Liver (tissue), 9 donors: ENCODE measurements around the gene CCND1. TPM values are rescaled to one million over a fixed set of nuclear protein-coding genes. Genes with fewer than 3 reads are reported as not detected.

Source experiments
- DNase-seq: peaks from one replicate; pipeline ENCODE4 v3.0.0-alpha.2; 2017; ENCODE audit warnings: low spot score
- H3K27ac ChIP-seq, 2 donors: one replicate each; pipeline ENCODE4 v1.7.0; 2013; ENCODE audit warnings: inconsistent platforms in 2 of 2, low read length in 2 of 2, control low read depth in 1 of 2, low read depth in 1 of 2, mild to moderate bottlenecking in 1 of 2
- H3K27me3 ChIP-seq, 4 donors: one replicate each; pipeline versions ENCODE4 v1.6.1 to v1.7.0; 2013; ENCODE audit warnings: low read length in 3 of 4, inconsistent platforms in 1 of 4, mild to moderate bottlenecking in 1 of 4, moderate library complexity in 1 of 4; ENCODE audit not compliant: control insufficient read depth in 4 of 4, insufficient read depth in 4 of 4
- H3K36me3 ChIP-seq, 4 donors: one replicate each; pipeline versions ENCODE4 v1.6.1 to v1.7.0; 2013; ENCODE audit warnings: low read length in 3 of 4, mild to moderate bottlenecking in 3 of 4, low read depth in 1 of 4, moderate library complexity in 1 of 4; ENCODE audit not compliant: control insufficient read depth in 4 of 4, insufficient read depth in 3 of 4
- H3K4me1 ChIP-seq, 4 donors: one replicate each; pipeline versions ENCODE4 v1.6.1 to v1.7.0; 2013; ENCODE audit warnings: low read length in 3 of 4, mild to moderate bottlenecking in 3 of 4, moderate library complexity in 1 of 4; ENCODE audit not compliant: control insufficient read depth in 4 of 4, insufficient read depth in 4 of 4
- H3K4me3 ChIP-seq, 3 donors: one replicate each; pipeline versions ENCODE4 v1.6.1 to v1.7.0; 2013; ENCODE audit warnings: low read length in 3 of 3, control low read depth in 1 of 3, low read depth in 1 of 3, mild to moderate bottlenecking in 1 of 3
- H3K9ac ChIP-seq, 2 donors: one replicate each; pipeline ENCODE4 v1.7.0; 2013; ENCODE audit warnings: low read length in 2 of 2, mild to moderate bottlenecking in 2 of 2, moderate library complexity in 2 of 2, control low read depth in 1 of 2, low read depth in 1 of 2
- H3K9me3 ChIP-seq, 4 donors: one replicate each; pipeline versions ENCODE4 v1.6.1 to v1.7.0; 2013; ENCODE audit warnings: low read length in 3 of 4; ENCODE audit not compliant: control insufficient read depth in 4 of 4
- CTCF ChIP-seq: fragments of 150-350 bp; IDR thresholded peaks from 2 replicates; pipeline ENCODE4 v1.5.1; 2017; ENCODE audit warnings: improper control_type of control experiment, low read depth, low read length; ENCODE audit not compliant: missing input control
- FOXA1 ChIP-seq: IDR thresholded peaks from 2 replicates; pipeline ENCODE4 v1.6.1; 2016; ENCODE audit warnings: antibody characterized with exemption
- FOXA2 ChIP-seq: IDR thresholded peaks from 2 replicates; pipeline ENCODE4 v1.6.1; 2016; ENCODE audit warnings: antibody characterized with exemption
- HNF4A ChIP-seq, 2 donors: conservative IDR thresholded peaks; 2 replicates each; pipeline ENCODE4 v1.6.1; 2016; ENCODE audit warnings: antibody characterized with exemption in 2 of 2, mild to moderate bottlenecking in 2 of 2
- HNF4G ChIP-seq: IDR thresholded peaks from 2 replicates; pipeline ENCODE4 v1.6.1; 2016; ENCODE audit warnings: antibody characterized with exemption
- JUND ChIP-seq, 2 donors: IDR thresholded peaks; 2 replicates each; pipeline ENCODE4 v1.6.1; 2016; ENCODE audit warnings: antibody characterized with exemption in 2 of 2
- RAD21 ChIP-seq, 2 donors: IDR thresholded peaks; 2 replicates each; pipeline ENCODE4 v1.6.1; 2016; ENCODE audit warnings: antibody characterized with exemption in 2 of 2, mild to moderate bottlenecking in 2 of 2
- REST ChIP-seq: IDR thresholded peaks from 2 replicates; pipeline ENCODE4 v1.6.1; 2016; ENCODE audit warnings: antibody characterized with exemption, mild to moderate bottlenecking
- RXRA ChIP-seq, 2 donors: IDR thresholded peaks; 2 replicates each; pipeline ENCODE4 v1.6.1; 2017 to 2018; ENCODE audit warnings: antibody characterized with exemption in 2 of 2, mild to moderate bottlenecking in 1 of 2
- SP1 ChIP-seq: IDR thresholded peaks from 2 replicates; pipeline ENCODE4 v1.6.1; 2018; ENCODE audit warnings: antibody characterized with exemption, mild to moderate bottlenecking
- TAF1 ChIP-seq: conservative IDR thresholded peaks from 2 replicates; pipeline ENCODE4 v1.6.1; 2016; ENCODE audit warnings: antibody characterized with exemption, mild to moderate bottlenecking
- YY1 ChIP-seq: IDR thresholded peaks from 2 replicates; pipeline ENCODE4 v1.6.1; 2016; ENCODE audit warnings: antibody characterized with exemption, mild to moderate bottlenecking
- WGBS: extraction: QIAGEN DNeasy Blood & Tissue Kit; methylation state at CpG from one replicate; pipeline ENCODE4 v1.1.7; 2013; 5-methylcytosine and 5-hydroxymethylcytosine counted together
- polyA plus RNA-seq, 2 donors: library from polyadenylated mRNA; stranded (reverse) in 1 of 2; unstranded in 1 of 2; fragments of 200-250 nt in 1 of 2; fragments of >200 nt in 1 of 2; fragmentation: Nextera tagmentation in 1 of 2; extraction: Ambion mirVana in 1 of 2; gene quantifications; one replicate each; pipeline versions ENCODE4 v1.2.1 to v1.2.3, GENCODE V29; 2013 to 2015
- total RNA-seq, 2 donors: library from RNA; depleted of rRNA; stranded (reverse); fragments of >200 nt; gene quantifications; one replicate each; pipeline ENCODE4 v1.2.3, GENCODE V29; 2014
- TF ChIP-seq, protein P1 (sequence below): IDR thresholded peaks from 2 replicates; pipeline ENCODE4 v1.6.1; 2016; ENCODE audit warnings: antibody characterized with exemption
- TF ChIP-seq, protein P2 (sequence below): IDR thresholded peaks from 2 replicates; pipeline ENCODE4 v1.6.1; 2016; ENCODE audit warnings: antibody characterized with exemption
- TF ChIP-seq, protein P3 (sequence below): IDR thresholded peaks from 2 replicates; pipeline ENCODE4 v1.6.1; 2016; ENCODE audit warnings: antibody characterized with exemption
- donor health status: healthy.
- donor health status: healthy.
- donor health status: healthy.
- donor health status: healthy.
- donor health status: healthy.

CCND1 gene
- total and polyA plus RNA-seq, 4 donors = 28.9 to 100 (median 53.3) TPM

- H3K9me3 ChIP-seq = no peaks in the 10 kb centered on the region
- peaks cover 0 to 12% (median 5%) of the 10 kb centered on the region in 4 donors for H3K4me1 ChIP-seq
- no peak for DNase-seq
- no peak overlapping the region for H3K4me3 ChIP-seq
- no peak overlapping the region for H3K27ac ChIP-seq
- peaks cover 0 to 27% (median 6%) of the 10 kb centered on the region in 4 donors for H3K36me3 ChIP-seq
- WGBS = 71% methylated on average over 26 of the region's 26 CpGs
- no peaks in the 10 kb centered on the region for H3K27me3 ChIP-seq
- no peak overlapping the region for H3K9ac ChIP-seq
- TF ChIP-seq, protein P1, sequence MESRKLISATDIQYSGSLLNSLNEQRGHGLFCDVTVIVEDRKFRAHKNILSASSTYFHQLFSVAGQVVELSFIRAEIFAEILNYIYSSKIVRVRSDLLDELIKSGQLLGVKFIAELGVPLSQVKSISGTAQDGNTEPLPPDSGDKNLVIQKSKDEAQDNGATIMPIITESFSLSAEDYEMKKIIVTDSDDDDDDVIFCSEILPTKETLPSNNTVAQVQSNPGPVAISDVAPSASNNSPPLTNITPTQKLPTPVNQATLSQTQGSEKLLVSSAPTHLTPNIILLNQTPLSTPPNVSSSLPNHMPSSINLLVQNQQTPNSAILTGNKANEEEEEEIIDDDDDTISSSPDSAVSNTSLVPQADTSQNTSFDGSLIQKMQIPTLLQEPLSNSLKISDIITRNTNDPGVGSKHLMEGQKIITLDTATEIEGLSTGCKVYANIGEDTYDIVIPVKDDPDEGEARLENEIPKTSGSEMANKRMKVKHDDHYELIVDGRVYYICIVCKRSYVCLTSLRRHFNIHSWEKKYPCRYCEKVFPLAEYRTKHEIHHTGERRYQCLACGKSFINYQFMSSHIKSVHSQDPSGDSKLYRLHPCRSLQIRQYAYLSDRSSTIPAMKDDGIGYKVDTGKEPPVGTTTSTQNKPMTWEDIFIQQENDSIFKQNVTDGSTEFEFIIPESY = no peak
- TF ChIP-seq YY1 (no peak), HNF4A (conservative IDR thresholded peaks at IDR 0.05) (no peak), FOXA1 (no peak), TAF1 (no peak), HNF4G (no peak), SP1 (no peak)
- TF ChIP-seq, protein P2, sequence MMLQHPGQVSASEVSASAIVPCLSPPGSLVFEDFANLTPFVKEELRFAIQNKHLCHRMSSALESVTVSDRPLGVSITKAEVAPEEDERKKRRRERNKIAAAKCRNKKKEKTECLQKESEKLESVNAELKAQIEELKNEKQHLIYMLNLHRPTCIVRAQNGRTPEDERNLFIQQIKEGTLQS = no peak
These were observed 27.0 kb downstream of the CCND1 start for GRCh38 chr11:69667619-69668604.

DNA sequence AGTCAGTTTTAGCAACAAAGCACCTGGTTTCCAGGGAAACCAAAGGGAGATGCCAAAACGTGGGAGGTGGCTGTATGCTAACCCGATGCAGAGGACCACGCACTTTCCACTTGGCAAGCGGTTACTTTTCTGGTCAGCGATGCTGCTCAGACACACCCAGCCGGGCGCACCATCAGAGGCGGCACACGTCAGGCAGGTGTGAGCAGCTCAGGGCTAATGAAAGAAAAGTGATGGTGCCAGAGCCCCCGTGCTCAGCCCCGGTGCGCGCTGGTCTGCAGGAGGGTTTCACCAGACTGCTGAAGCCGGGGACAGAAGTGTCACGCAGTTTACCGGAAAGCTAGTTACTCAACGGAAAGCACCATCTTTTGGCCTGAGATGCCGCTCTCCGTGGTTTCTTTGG lies 28.5 kb downstream of the CCND1 start:
- TF ChIP-seq RXRA (IDR thresholded peaks at IDR 0.05) = no peak
- TF ChIP-seq FOXA2 = no peak
- no peak for TF ChIP-seq JUND (IDR thresholded peaks at IDR 0.05)
- TF ChIP-seq YY1 = no peak
- TF ChIP-seq SP1 = no peak
- TF ChIP-seq, protein P3, sequence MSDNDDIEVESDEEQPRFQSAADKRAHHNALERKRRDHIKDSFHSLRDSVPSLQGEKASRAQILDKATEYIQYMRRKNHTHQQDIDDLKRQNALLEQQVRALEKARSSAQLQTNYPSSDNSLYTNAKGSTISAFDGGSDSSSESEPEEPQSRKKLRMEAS = no peak
- no peak for TF ChIP-seq CTCF
- no peak for TF ChIP-seq TAF1
- no peak for TF ChIP-seq REST
- TF ChIP-seq RAD21 (IDR thresholded peaks at IDR 0.05) = no peak
- TF ChIP-seq, protein P2 = no peak
- TF ChIP-seq HNF4G = no peak
- 92% methylated on average over 19 of the region's 19 CpGs for WGBS
- no peak for DNase-seq
- Histone ChIP-seq H3K4me1 (peaks cover 0 to 22% (median 16%) of the 10 kb centered on the region in 4 donors), H3K9me3 (no peaks in the 10 kb centered on the region), H3K27me3 (no peaks in the 10 kb centered on the region), H3K9ac (no peak overlapping the region), H3K27ac (no peak overlapping the region), H3K36me3 (peaks cover 0 to 19% (median 6%) of the 10 kb centered on the region in 4 donors), H3K4me3 (no peak overlapping the region)
